PC-3 (cell line): ENCODE results near the gene TTC28. TPM values are rescaled to one million over a fixed set of nuclear protein-coding genes. Genes with fewer than 3 reads are reported as not detected.

Experiments
- ATAC-seq: fragments of 200-7000 bp; cut with Tn5 transposase; 2 replicates; pipeline ENCODE4 v1.9.1; 2020; ENCODE audit warnings: mild to moderate bottlenecking, moderate library complexity
- BruUV-seq: library from RNA; stranded (reverse); fragments of 400-500 nt; replicated peaks from 2 replicates; lab custom pipeline; 2021; lab: Mats Ljungman, UMichigan
- CTCF ChIA-PET: fragments of 300-600 bp; sonication (Branson Sonifier 250); formaldehyde crosslinking; loops from one replicate; lab custom pipeline; 2022; ENCODE audit warnings: antibody characterized with exemption; lab: Charles Lee
- POLR2A ChIA-PET: fragments of 300-600 bp; sonication (Branson Sonifier 250); formaldehyde crosslinking; loops from one replicate; lab custom pipeline; 2022; ENCODE audit warnings: antibody characterized with exemption; ENCODE audit not compliant: unreplicated experiment; lab: Charles Lee
- DNase-seq: peaks from one replicate; pipeline ENCODE4 v3.0.0-alpha.2; 2015
- H2AFZ ChIP-seq: fragments of 300-600 bp; sonication (generic); 2 replicates; pipeline ENCODE4 v1.6.0; 2016; ENCODE audit warnings: antibody characterized with exemption, low read length
- H3F3A ChIP-seq: fragments of 300-600 bp; sonication (generic); one replicate; pipeline ENCODE4 v1.6.0; 2017; ENCODE audit warnings: antibody characterized with exemption, low read length, control low read depth, mild to moderate bottlenecking; ENCODE audit not compliant: unreplicated experiment
- H3K27ac ChIP-seq: fragments of 300-600 bp; sonication (generic); 2 replicates; pipeline ENCODE4 v1.5.1; 2016; ENCODE audit warnings: mild to moderate bottlenecking, low read length
- H3K27me3 ChIP-seq: fragments of 300-600 bp; sonication (generic); 2 replicates; pipeline ENCODE4 v1.6.1; 2016; ENCODE audit warnings: low read length, mixed read lengths
- H3K36me3 ChIP-seq: fragments of 300-600 bp; sonication (generic); 2 replicates; pipeline ENCODE4 v1.6.1; 2016; ENCODE audit warnings: low read depth, mixed run types, low read length, mixed read lengths
- H3K4me1 ChIP-seq: fragments of 300-600 bp; sonication (generic); 2 replicates; pipeline ENCODE4 v1.5.1; 2016; ENCODE audit warnings: low read length; ENCODE audit not compliant: insufficient read depth
- H3K4me2 ChIP-seq: fragments of 300-600 bp; sonication (generic); 2 replicates; pipeline ENCODE4 v1.6.0; 2016; ENCODE audit warnings: low read length
- H3K4me3 ChIP-seq: fragments of 300-600 bp; sonication (generic); 2 replicates; pipeline ENCODE4 v1.5.1; 2016; ENCODE audit warnings: mild to moderate bottlenecking, low read length, mixed read lengths
- H3K79me2 ChIP-seq: fragments of 300-600 bp; sonication (generic); 2 replicates; pipeline ENCODE4 v1.6.1; 2017; ENCODE audit warnings: low read length, mixed read lengths
- H3K9ac ChIP-seq: fragments of 300-600 bp; sonication (generic); 2 replicates; pipeline ENCODE4 v1.6.0; 2016; ENCODE audit warnings: mild to moderate bottlenecking, low read length
- H3K9me2 ChIP-seq: fragments of 300-600 bp; sonication (generic); replicated peaks from 2 replicates; pipeline ENCODE4 v1.6.1; 2016; ENCODE audit warnings: mixed run types, low read length, mixed read lengths
- H3K9me3 ChIP-seq: fragments of 300-600 bp; sonication (generic); 2 replicates; pipeline ENCODE4 v1.6.1; 2016; ENCODE audit warnings: low read length, mixed read lengths
- H4K20me1 ChIP-seq: fragments of 300-600 bp; sonication (generic); 2 replicates; pipeline ENCODE4 v1.6.1; 2016; ENCODE audit warnings: low read length, mixed read lengths
- CTCF ChIP-seq: fragments of 300-600 bp; sonication (generic); conservative IDR thresholded peaks from 2 replicates; pipeline ENCODE4 v1.5.1; 2017; ENCODE audit warnings: antibody characterized with exemption, low read depth, mild to moderate bottlenecking, low read length
- EZH2 ChIP-seq: fragments of 300-600 bp; sonication (generic); IDR thresholded peaks from one replicate; pipeline ENCODE4 v1.6.1; 2017; ENCODE audit warnings: antibody characterized with exemption, mild to moderate bottlenecking, low read length; ENCODE audit not compliant: unreplicated experiment
- EZH2phosphoT487 ChIP-seq: fragments of 300-600 bp; sonication (generic); IDR thresholded peaks from 2 replicates; pipeline ENCODE4 v1.6.1; 2018; ENCODE audit warnings: mild to moderate bottlenecking, antibody characterized with exemption, low read length, borderline replicate concordance
- intact Hi-C: fragments of 100-400 bp; cut with micrococcal nuclease; formaldehyde crosslinking; loops from 2 replicates; pipeline ENCODE4 v1.9.0; 2023
- total RNA-seq: library from RNA; depleted of rRNA; stranded (reverse); fragments of >200 nt; gene quantifications from 2 replicates; pipeline ENCODE4 v1.2.3, GENCODE V29; 2014

Gene TTC28
- total RNA-seq, 1 experiment from 2014 or later, result 6.3 TPM

- no peak overlapping the region for H3K4me3 ChIP-seq
- POLR2A ChIA-PET, result no interaction called here
- CTCF ChIA-PET, result no interaction called here
- H3K9me3 ChIP-seq, result no peaks in the 10 kb centered on the region
- no peaks in the 10 kb centered on the region for H3K4me1 ChIP-seq
- no peaks in the 10 kb centered on the region for H3K36me3 ChIP-seq
- no peaks in the 10 kb centered on the region for H3K27me3 ChIP-seq
- H3K79me2 ChIP-seq, result no peaks in the 10 kb centered on the region
- intact Hi-C loops, result no loop called here
- H3K4me2 ChIP-seq, result no peak overlapping the region
- no peak overlapping the region for H3K27ac ChIP-seq
- no TSS peak for BruUV-seq
- H3K9ac ChIP-seq, result no peak overlapping the region
- no peaks in the 10 kb centered on the region for H3F3A ChIP-seq
- no peaks in the 10 kb centered on the region for H4K20me1 ChIP-seq
- ATAC-seq (no peak), DNase-seq (no peak)
- TF ChIP-seq EZH2 (no peak), CTCF (no peak), EZH2phosphoT487 (no peak)
- no peak overlapping the region for H2AFZ ChIP-seq
- no peaks in the 10 kb centered on the region for H3K9me2 ChIP-seq
Observed at GRCh38 chr22:28637225-28637624, 42.4 kb downstream of the TTC28 start.

- H4K20me1 ChIP-seq, result no peaks in the 10 kb centered on the region
- CTCF ChIA-PET, result no interaction called here
- no peak for ATAC-seq
Observed at GRCh38 chr22:28630177-28630574, 49.5 kb downstream of the TTC28 start.

More at GRCh38 chr22:28630177-28630574, 49.5 kb downstream of the TTC28 start:
- TF ChIP-seq CTCF (no peak), EZH2phosphoT487 (no peak), EZH2 (no peak)
- Histone ChIP-seq H3K4me2 (no peak overlapping the region), H3K79me2 (no peaks in the 10 kb centered on the region), H3K9me3 (no peaks in the 10 kb centered on the region), H3K9ac (no peak overlapping the region), H3K4me3 (no peak overlapping the region), H3K36me3 (no peaks in the 10 kb centered on the region), H3K27me3 (no peaks in the 10 kb centered on the region), H3K27ac (no peak overlapping the region), H3K4me1 (no peaks in the 10 kb centered on the region), H2AFZ (no peak overlapping the region), H3K9me2 (no peaks in the 10 kb centered on the region), H3F3A (no peaks in the 10 kb centered on the region)
- BruUV-seq, result no TSS peak
- no peak for DNase-seq
- intact Hi-C loops, result no loop called here
- POLR2A ChIA-PET, result no interaction called here
